ENCODE measurements around the gene RBCK1. TPM values are rescaled to one million over a fixed set of nuclear protein-coding genes. Genes with fewer than 3 reads are reported as not detected.
"Not testable (repeated sequence)": the region's sequence is repeated elsewhere in the genome, so short reads cannot be mapped to it uniquely, and the experiment has no call there.

Gene RBCK1
- polyA plus RNA-seq, 3 donors: 66.8 to 110 (median 70.8) TPM

DNA sequence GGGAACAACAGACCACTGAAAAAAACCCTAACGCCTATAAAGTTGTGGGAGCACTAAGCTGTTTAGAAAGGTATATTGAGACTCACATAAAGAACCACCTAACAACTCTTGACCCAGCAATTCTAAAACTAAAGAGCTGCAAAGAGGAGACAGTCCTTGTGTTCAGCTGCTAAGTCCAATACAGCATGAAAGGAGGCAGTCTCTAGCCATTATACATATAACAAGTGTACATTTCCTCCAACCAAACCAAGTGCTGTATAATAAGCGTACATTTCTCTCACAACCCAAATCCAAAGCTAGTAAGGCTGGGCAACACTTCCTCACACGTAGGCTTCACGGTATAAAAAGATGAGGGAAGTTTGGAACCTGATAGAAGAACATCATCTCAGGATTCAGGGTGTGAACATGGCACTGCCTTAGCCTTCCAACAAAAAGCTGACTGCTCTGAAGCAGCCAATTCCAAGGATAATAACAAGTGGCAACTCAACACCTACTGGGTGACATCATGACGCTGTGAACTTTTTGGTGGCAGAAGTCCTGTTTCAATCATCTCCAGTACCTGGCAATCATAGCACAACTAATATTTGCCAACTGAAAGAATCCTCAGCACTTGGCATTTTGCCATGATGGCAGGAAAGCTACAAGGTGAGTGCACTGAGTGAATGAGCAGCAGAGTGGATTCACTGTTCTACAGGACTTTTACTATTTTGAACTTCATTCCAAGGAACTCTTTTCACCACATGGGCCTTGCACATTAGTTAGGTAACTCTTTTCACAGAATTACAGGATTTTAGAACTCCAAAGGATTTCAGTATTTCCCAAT lies 37.6 kb downstream of the RBCK1 start:
- H3K79me2 ChIP-seq (ENCODE audit: insufficient read depth, low read length): peaks cover 42% of the 10 kb centered on the region
- H3K36me3 ChIP-seq (replicated peaks in 1 of 2; ENCODE audit: control insufficient read depth in 1 of 2, insufficient read depth in 2 of 2, low read length in 2 of 2): peaks cover 46 to 69% of the 10 kb centered on the region in 2 donors
- no peaks in the 10 kb centered on the region for H3K4me1 ChIP-seq (ENCODE audit: control insufficient read depth in 1 of 2, insufficient read depth in 2 of 2, low read length in 2 of 2)
- no peak overlapping the region for H2AFZ ChIP-seq (ENCODE audit: insufficient read depth, low read depth, low read length, poor library complexity, severe bottlenecking)
- Mint-ChIP-seq H3K36me3 (peaks cover 57 to 73% of the 10 kb centered on the region in 2 donors), H3K27me3 (ENCODE audit: low read depth in 3 of 3) (peaks cover 0 to 1% (median 0%) of the 10 kb centered on the region in 3 donors), H3K9me3 (no peaks in the 10 kb centered on the region), H3K4me3 (no peak overlapping the region), H3K4me1 (no peaks in the 10 kb centered on the region), H3K27ac (no peak overlapping the region)
- intact Hi-C loops (cut with micrococcal nuclease): no loop called here
- no peak for DNase-seq
- H3K4me3 ChIP-seq (replicated peaks in 1 of 3; ENCODE audit: low read depth in 2 of 3, low read length in 3 of 3): no peak overlapping the region
- H3K4me2 ChIP-seq (replicated peaks; ENCODE audit: extremely low read depth, low read length, poor library complexity, severe bottlenecking): no peak overlapping the region
- no peak overlapping the region for H3K9ac ChIP-seq (ENCODE audit: insufficient read depth, low read length, poor library complexity, severe bottlenecking)
- TF ChIP-seq, protein P1, sequence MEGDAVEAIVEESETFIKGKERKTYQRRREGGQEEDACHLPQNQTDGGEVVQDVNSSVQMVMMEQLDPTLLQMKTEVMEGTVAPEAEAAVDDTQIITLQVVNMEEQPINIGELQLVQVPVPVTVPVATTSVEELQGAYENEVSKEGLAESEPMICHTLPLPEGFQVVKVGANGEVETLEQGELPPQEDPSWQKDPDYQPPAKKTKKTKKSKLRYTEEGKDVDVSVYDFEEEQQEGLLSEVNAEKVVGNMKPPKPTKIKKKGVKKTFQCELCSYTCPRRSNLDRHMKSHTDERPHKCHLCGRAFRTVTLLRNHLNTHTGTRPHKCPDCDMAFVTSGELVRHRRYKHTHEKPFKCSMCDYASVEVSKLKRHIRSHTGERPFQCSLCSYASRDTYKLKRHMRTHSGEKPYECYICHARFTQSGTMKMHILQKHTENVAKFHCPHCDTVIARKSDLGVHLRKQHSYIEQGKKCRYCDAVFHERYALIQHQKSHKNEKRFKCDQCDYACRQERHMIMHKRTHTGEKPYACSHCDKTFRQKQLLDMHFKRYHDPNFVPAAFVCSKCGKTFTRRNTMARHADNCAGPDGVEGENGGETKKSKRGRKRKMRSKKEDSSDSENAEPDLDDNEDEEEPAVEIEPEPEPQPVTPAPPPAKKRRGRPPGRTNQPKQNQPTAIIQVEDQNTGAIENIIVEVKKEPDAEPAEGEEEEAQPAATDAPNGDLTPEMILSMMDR (IDR thresholded peaks at IDR 0.05): no peak
- no peaks in the 10 kb centered on the region for H3K9me3 ChIP-seq (replicated peaks in 1 of 2; ENCODE audit: control insufficient read depth in 1 of 2, insufficient read depth in 1 of 2, low read length in 2 of 2)
- 100% methylated on average over 1 of the region's 5 CpGs for WGBS (ENCODE audit: insufficient coverage)
- H3K27ac ChIP-seq (ENCODE audit: low read depth in 1 of 2, low read length in 2 of 2): no peak overlapping the region
- H4K20me1 ChIP-seq (ENCODE audit: insufficient read depth, low read length): peaks cover 56% of the 10 kb centered on the region
- no peaks in the 10 kb centered on the region for H3K27me3 ChIP-seq (ENCODE audit: control insufficient read depth in 2 of 2, insufficient read depth in 2 of 2, low read length in 2 of 2)

DNA sequence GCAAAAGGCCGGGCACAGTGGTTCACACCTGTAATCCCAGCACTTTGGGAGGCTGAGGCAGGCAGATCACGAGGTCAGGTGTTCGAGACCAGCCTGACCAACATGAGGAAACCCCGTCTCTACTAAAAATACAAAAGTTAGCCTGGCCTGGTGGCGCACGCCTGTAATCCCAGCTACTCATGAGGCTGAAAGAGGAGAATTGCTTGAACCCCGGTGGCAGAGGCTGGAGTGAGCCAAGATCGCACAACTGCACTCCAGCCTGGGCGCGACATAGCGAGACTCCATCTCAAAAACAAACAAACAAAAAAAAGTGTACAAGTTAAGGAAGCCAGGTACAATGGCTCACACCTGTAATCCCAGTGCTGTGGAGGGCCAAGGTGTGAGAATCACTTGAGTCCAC lies 43.9 kb downstream of the RBCK1 start:
- H3K4me3 Mint-ChIP-seq; H3K9me3 ChIP-seq (replicated peaks in 1 of 2; ENCODE audit: control insufficient read depth in 1 of 2, insufficient read depth in 1 of 2, low read length in 2 of 2); H3K9ac ChIP-seq (ENCODE audit: insufficient read depth, low read length, poor library complexity, severe bottlenecking); H3K4me1 ChIP-seq (ENCODE audit: control insufficient read depth in 1 of 2, insufficient read depth in 2 of 2, low read length in 2 of 2); H3K27me3 Mint-ChIP-seq (ENCODE audit: low read depth in 3 of 3); H3K4me1 Mint-ChIP-seq; H3K27ac ChIP-seq (ENCODE audit: low read depth in 1 of 2, low read length in 2 of 2); H3K4me2 ChIP-seq (replicated peaks; ENCODE audit: extremely low read depth, low read length, poor library complexity, severe bottlenecking); H3K9me3 Mint-ChIP-seq; H3K4me3 ChIP-seq (replicated peaks in 1 of 3; ENCODE audit: low read depth in 2 of 3, low read length in 3 of 3); H2AFZ ChIP-seq (ENCODE audit: insufficient read depth, low read depth, low read length, poor library complexity, severe bottlenecking); H3K27me3 ChIP-seq (ENCODE audit: control insufficient read depth in 2 of 2, insufficient read depth in 2 of 2, low read length in 2 of 2); DNase-seq; intact Hi-C loops (cut with micrococcal nuclease): not testable (repeated sequence)
- peaks cover 2 to 14% of the 10 kb centered on the region in 2 donors for H3K36me3 ChIP-seq (replicated peaks in 1 of 2; ENCODE audit: control insufficient read depth in 1 of 2, insufficient read depth in 2 of 2, low read length in 2 of 2)
- peaks cover 72% of the 10 kb centered on the region for H3K79me2 ChIP-seq (ENCODE audit: insufficient read depth, low read length)
- H3K36me3 Mint-ChIP-seq: peaks cover 8 to 27% of the 10 kb centered on the region in 2 donors
- H4K20me1 ChIP-seq (ENCODE audit: insufficient read depth, low read length): peaks cover 73% of the 10 kb centered on the region
- WGBS (ENCODE audit: insufficient coverage): 100% methylated on average over 1 of the region's 11 CpGs
- H3K27ac Mint-ChIP-seq: peak overlapping the region in 2 of 7 donors; percentile 36 to 66

Measured in CD14-positive monocyte (primary cell).